ENCODE data around the gene CLPTM1. TPM values are rescaled to one million over a fixed set of nuclear protein-coding genes. Genes with fewer than 3 reads are reported as not detected.
A peak's percentile ranks its signal among the peaks of the same experiment; 100 is the strongest.

The CLPTM1 gene
- total RNA-seq, 4 donors from 2014 or later = 44.2 to 76.9 (median 56.3) TPM

- H3K4me3 ChIP-seq = no peak overlapping the region
- no peak for TF ChIP-seq CTCF (IDR thresholded peaks at IDR 0.05)
- intact Hi-C loops (cut with DNase I) = no loop called here
Observed at GRCh38 chr19:44948237-44948636, 6.9 kb upstream of the CLPTM1 start.

GRCh38 chr19:44948763-44949374 lies 6.3 kb upstream of the CLPTM1 start:
- Histone ChIP-seq H3K27me3 (no peaks in the 10 kb centered on the region), H3K9me3 (no peaks in the 10 kb centered on the region), H3K4me1 (peaks cover 5 to 19% (median 7%) of the 10 kb centered on the region in 3 donors), H3K4me3 (no peak overlapping the region), H3K36me3 (peaks cover 0 to 12% (median 0%) of the 10 kb centered on the region in 3 donors), H3K27ac (no peak overlapping the region)
- intact Hi-C loops (cut with DNase I) = no loop called here
- WGBS, 2 donors = 94% methylated on average over 3 of the region's 5 CpGs; no CpG with 5 or more reads in 1 of the 2 donors
- no peak for DNase-seq
- TF ChIP-seq CTCF (IDR thresholded peaks at IDR 0.05) (no peak), POLR2A (IDR thresholded peaks at IDR 0.05) (no peak)

More at GRCh38 chr19:44948237-44948636, 6.9 kb upstream of the CLPTM1 start:
- no peak overlapping the region for H3K27ac ChIP-seq
- peaks cover 0 to 12% (median 5%) of the 10 kb centered on the region in 3 donors for H3K4me1 ChIP-seq
- WGBS, 2 donors = 86 to 94% methylated on average over 4 to 5 of the region's 5 CpGs
- no peak for DNase-seq
- no peaks in the 10 kb centered on the region for H3K9me3 ChIP-seq
- peaks cover 0 to 12% (median 0%) of the 10 kb centered on the region in 3 donors for H3K36me3 ChIP-seq
- no peaks in the 10 kb centered on the region for H3K27me3 ChIP-seq

GRCh38 chr19:44949550-44949949 lies 5.6 kb upstream of the CLPTM1 start:
- peaks cover 0 to 12% (median 0%) of the 10 kb centered on the region in 3 donors for H3K36me3 ChIP-seq
- no peak overlapping the region for H3K4me3 ChIP-seq
- no peak for DNase-seq
- TF ChIP-seq CTCF (IDR thresholded peaks at IDR 0.05) (no peak), POLR2A (IDR thresholded peaks at IDR 0.05) (no peak)
- H3K27me3 ChIP-seq = no peaks in the 10 kb centered on the region
- WGBS, 2 donors = 66 to 74% methylated on average over 9 of the region's 9 CpGs
- no peaks in the 10 kb centered on the region for H3K9me3 ChIP-seq
- no peak overlapping the region for H3K27ac ChIP-seq
- H3K4me1 ChIP-seq = peaks cover 11 to 25% (median 11%) of the 10 kb centered on the region in 3 donors
- intact Hi-C loops (cut with DNase I) = no loop called here

GRCh38 chr19:44951179-44952159 lies 3.7 kb upstream of the CLPTM1 start:
- Histone ChIP-seq H3K36me3 (peaks cover 0 to 12% (median 0%) of the 10 kb centered on the region in 3 donors), H3K9me3 (no peaks in the 10 kb centered on the region), H3K27me3 (no peaks in the 10 kb centered on the region), H3K4me1 (peaks cover 18 to 35% (median 18%) of the 10 kb centered on the region in 3 donors), H3K4me3 (no peak overlapping the region), H3K27ac (peak overlapping the region in 2 of 4 donors; percentile 30 to 47)
- 29 to 50% methylated on average over 8 to 10 of the region's 13 CpGs for WGBS, 2 donors
- intact Hi-C loops (cut with DNase I) = loop anchor here (5.0 kb wide), 1 partner anchor 49 kb away; no protein-coding TSS in a partner anchor
- peak; percentile 79 to 92 (median 86) for TF ChIP-seq CTCF (IDR thresholded peaks at IDR 0.05)
- no peak for TF ChIP-seq POLR2A (IDR thresholded peaks at IDR 0.05)
- DNase-seq = no peak

All from esophagus squamous epithelium (tissue), 5 donors.